IMR-90 (cell line): ENCODE data around the gene PARP16. TPM values are rescaled to one million over a fixed set of nuclear protein-coding genes. Genes with fewer than 3 reads are reported as not detected.
A peak's percentile ranks its signal among the peaks of the same experiment; 100 is the strongest.

Source experiments
- ATAC-seq: fragments of 200-7000 bp; cut with Tn5 transposase; 2 replicates; pipeline ENCODE4 v1.9.1; 2020; ENCODE audit warnings: low read depth, mild to moderate bottlenecking, moderate library complexity
- BruUV-seq: library from RNA; stranded (reverse); fragments of 400-500 nt; replicated peaks from 2 replicates; lab custom pipeline; 2021; lab: Mats Ljungman, UMichigan
- CTCF ChIA-PET: fragments of 300-600 bp; formaldehyde crosslinking; extraction: SDS; loops from one replicate; lab custom pipeline; 2021; ENCODE audit warnings: antibody characterized with exemption; lab: Yijun Ruan, JAX
- POLR2A ChIA-PET: fragments of 300-600 bp; sonication (Branson Sonifier 250); formaldehyde crosslinking; loops from one replicate; lab custom pipeline; 2022; ENCODE audit warnings: antibody characterized with exemption; ENCODE audit not compliant: unreplicated experiment; lab: Charles Lee
- DNase-seq: peaks from one replicate; pipeline ENCODE4 v3.0.0; 2013
- H2AFZ ChIP-seq: replicated peaks from 2 replicates; pipeline ENCODE3; 2013; ENCODE audit warnings: low read length, mild to moderate bottlenecking; ENCODE audit not compliant: poor library complexity
- H2AK5ac ChIP-seq: 2 replicates; pipeline ENCODE4 v1.6.1; 2013; ENCODE audit warnings: low read depth, low read length, inconsistent platforms
- H2AK9ac ChIP-seq: replicated peaks from 2 replicates; pipeline ENCODE3; 2013; ENCODE audit warnings: mild to moderate bottlenecking, low read depth, low read length, moderate library complexity; ENCODE audit not compliant: poor library complexity
- H2BK120ac ChIP-seq: 2 replicates; pipeline ENCODE4 v1.6.1; 2013; ENCODE audit warnings: low read depth, low read length, inconsistent platforms
- H2BK15ac ChIP-seq: 3 replicates; pipeline ENCODE4 v1.6.1; 2013; ENCODE audit warnings: low read depth, low read length, inconsistent platforms
- H2BK20ac ChIP-seq: 2 replicates; pipeline ENCODE4 v1.6.1; 2013; ENCODE audit warnings: low read depth, mild to moderate bottlenecking, inconsistent platforms, low read length, moderate library complexity
- H2BK5ac ChIP-seq: 2 replicates; pipeline ENCODE4 v1.6.1; 2013; ENCODE audit warnings: mild to moderate bottlenecking, low read depth, low read length, inconsistent platforms; ENCODE audit not compliant: poor library complexity, severe bottlenecking
- H3K14ac ChIP-seq: replicated peaks from 2 replicates; pipeline ENCODE4 v1.6.1; 2013; ENCODE audit warnings: low read depth, low read length, inconsistent platforms
- H3K18ac ChIP-seq: 2 replicates; pipeline ENCODE4 v1.6.1; 2013; ENCODE audit warnings: low read depth, low read length, control low read depth
- H3K23ac ChIP-seq: 2 replicates; pipeline ENCODE4 v1.6.1; 2013; ENCODE audit warnings: low read depth, low read length, inconsistent platforms
- H3K27ac ChIP-seq: 2 replicates; pipeline ENCODE4 v1.5.1; 2013; ENCODE audit warnings: mild to moderate bottlenecking, control low read depth, low read length; ENCODE audit not compliant: insufficient read depth
- H3K27me3 ChIP-seq: 2 replicates; pipeline ENCODE4 v1.6.1; 2013; ENCODE audit warnings: low read length; ENCODE audit not compliant: control insufficient read depth, insufficient read depth
- H3K36me3 ChIP-seq: 2 replicates; pipeline ENCODE4 v1.6.1; 2013; ENCODE audit warnings: low read length, mixed read lengths; ENCODE audit not compliant: control insufficient read depth, insufficient read depth
- H3K4ac ChIP-seq: 2 replicates; pipeline ENCODE4 v1.6.1; 2013; ENCODE audit warnings: low read depth, low read length, inconsistent platforms
- H3K4me1 ChIP-seq: 2 replicates; pipeline ENCODE4 v1.6.1; 2013; ENCODE audit warnings: low read length, mixed read lengths; ENCODE audit not compliant: control insufficient read depth, insufficient read depth
- H3K4me2 ChIP-seq: 2 replicates; pipeline ENCODE4 v1.6.1; 2013; ENCODE audit warnings: low read depth, mild to moderate bottlenecking, control low read depth, low read length, moderate library complexity
- H3K4me3 ChIP-seq: 2 replicates; pipeline ENCODE4 v1.5.1; 2013; ENCODE audit warnings: low read depth, mild to moderate bottlenecking, control low read depth, low read length, moderate library complexity; ENCODE audit not compliant: insufficient read depth
- H3K56ac ChIP-seq: 2 replicates; pipeline ENCODE4 v1.6.1; 2013; ENCODE audit warnings: low read length, inconsistent platforms; ENCODE audit not compliant: insufficient read depth; ENCODE audit errors: extremely low read depth
- H3K79me1 ChIP-seq, 2 experiments: 2 replicates each; pipeline ENCODE4 v1.6.1; 2013; ENCODE audit warnings: low read length in 2 of 2, inconsistent platforms in 1 of 2, low read depth in 1 of 2
- H3K9ac ChIP-seq: 2 replicates; pipeline ENCODE4 v1.6.1; 2013; ENCODE audit warnings: low read depth, low read length, control low read depth
- H3K9me1 ChIP-seq: 2 replicates; pipeline ENCODE4 v1.6.1; 2013; ENCODE audit warnings: low read length, inconsistent platforms; ENCODE audit not compliant: insufficient read depth
- H3K9me3 ChIP-seq: 2 replicates; pipeline ENCODE4 v1.6.1; 2013; ENCODE audit warnings: low read length; ENCODE audit not compliant: control insufficient read depth, insufficient read depth
- H4K20me1 ChIP-seq: 2 replicates; pipeline ENCODE4 v1.6.1; 2013; ENCODE audit warnings: low read length, inconsistent platforms; ENCODE audit not compliant: insufficient read depth
- H4K5ac ChIP-seq: 2 replicates; pipeline ENCODE4 v1.6.1; 2013; ENCODE audit warnings: mild to moderate bottlenecking, low read depth, low read length, control low read depth
- H4K8ac ChIP-seq, 2 experiments: 2 replicates each; pipeline ENCODE4 v1.6.1; 2013; ENCODE audit warnings: low read depth in 2 of 2, low read length in 2 of 2, control low read depth in 1 of 2, inconsistent platforms in 1 of 2
- H4K91ac ChIP-seq: 2 replicates; pipeline ENCODE4 v1.6.1; 2013; ENCODE audit warnings: low read depth, low read length, inconsistent platforms; ENCODE audit not compliant: insufficient read depth
- BHLHE40 ChIP-seq: fragments of 150-350 bp; IDR thresholded peaks from 2 replicates; pipeline ENCODE4 v1.6.1; 2016; ENCODE audit warnings: mild to moderate bottlenecking, low read depth, low read length
- ELK1 ChIP-seq: fragments of 150-350 bp; IDR thresholded peaks from 2 replicates; pipeline ENCODE4 v1.6.1; 2016; ENCODE audit warnings: low read depth, mild to moderate bottlenecking, low read length, moderate library complexity, borderline replicate concordance
- FOS ChIP-seq: fragments of 150-350 bp; IDR thresholded peaks from 2 replicates; pipeline ENCODE4 v1.6.1; 2016; ENCODE audit warnings: low read depth, low read length
- MAFK ChIP-seq: IDR thresholded peaks from 2 replicates; pipeline ENCODE4 v1.6.1; 2012; ENCODE audit warnings: low read depth, low read length, improper control_type of control experiment
- MAZ ChIP-seq: IDR thresholded peaks from 2 replicates; pipeline ENCODE4 v1.6.1; 2012; ENCODE audit warnings: low read depth, mild to moderate bottlenecking, low read length, improper control_type of control experiment, moderate library complexity, borderline replicate concordance
- MXI1 ChIP-seq: IDR thresholded peaks from 2 replicates; pipeline ENCODE4 v1.6.1; 2012; ENCODE audit warnings: low read depth, mild to moderate bottlenecking, low read length, moderate library complexity, borderline replicate concordance
- USF2 ChIP-seq: fragments of 150-350 bp; IDR thresholded peaks from 2 replicates; pipeline ENCODE4 v1.6.1; 2017; ENCODE audit warnings: mild to moderate bottlenecking, antibody characterized with exemption, low read length, low read depth
- WGBS, 2 experiments: methylation state at CpG; one replicate each; pipeline versions ENCODE4 v1.1.5 to v1.1.7; 2013; ENCODE audit warnings: missing lambda C conversion rate in 2 of 2; ENCODE audit not compliant: insufficient read length in 1 of 2; ENCODE audit errors: extremely low coverage in 2 of 2; 5-methylcytosine and 5-hydroxymethylcytosine counted together
- dilution Hi-C: fragments of 300-500 bp; cut with HindIII; formaldehyde crosslinking; loops from one replicate; pipeline ENCODE4 v1.14.3; 2018; ENCODE audit warnings: low sequenced_read_pairs; ENCODE audit not compliant: unreplicated experiment
- in situ Hi-C: fragments of 300-500 bp; cut with MboI; formaldehyde crosslinking; loops from 3 replicates; pipeline ENCODE4 v1.14.3; 2019; ENCODE audit warnings: low sequenced_read_pairs, inconsistent platforms, mixed read lengths
- intact Hi-C: fragments of 100-400 bp; cut with micrococcal nuclease; formaldehyde crosslinking; loops from 2 replicates; pipeline ENCODE4 v1.10.0; 2022
- polyA plus RNA-seq, 3 experiments: library from polyadenylated mRNA; depleted of rRNA; stranded (reverse); fragments of >200 nt; gene quantifications; 2 replicates each; pipeline ENCODE4 v1.2.3, GENCODE V29; 2012; ENCODE audit warnings: low replicate concordance in 1 of 3
- total RNA-seq: library from RNA; depleted of rRNA; stranded (reverse); fragments of >200 nt; gene quantifications from 2 replicates; pipeline ENCODE4 v1.2.3, GENCODE V29; 2012

Gene PARP16
- total and polyA plus RNA-seq, 2 of the 4 experiments (the other 2 are of a cell fraction): 1.3 to 5.0 TPM

GRCh38 chr15:65248511-65249255 is 38.0 kb downstream of the PARP16 start:
- Histone ChIP-seq H3K4me3 (no peak overlapping the region), H3K27me3 (no peaks in the 10 kb centered on the region), H4K8ac (no peak overlapping the region), H2BK20ac (no peak overlapping the region), H3K23ac (no peak overlapping the region), H3K4ac (no peak overlapping the region), H3K9ac (no peak overlapping the region), H2BK5ac (no peak overlapping the region), H2AK9ac (peak overlapping the region; percentile 67), H2BK15ac (no peak overlapping the region), H2BK120ac (no peak overlapping the region), H2AFZ (peak overlapping the region; percentile 59), H3K56ac (no peak overlapping the region), H3K4me1 (peaks cover 8% of the 10 kb centered on the region; the same call in 1 of the 2 replicates), H3K4me2 (no peak overlapping the region), H4K20me1 (no peaks in the 10 kb centered on the region), H3K9me3 (no peaks in the 10 kb centered on the region), H3K36me3 (no peaks in the 10 kb centered on the region), H4K5ac (no peak overlapping the region), H2AK5ac (0 out of 2 replicates have a peak overlapping the region, but pooled peaks have one; percentile 20), H3K79me1 (no peaks in the 10 kb centered on the region), H3K18ac (no peak overlapping the region), H3K9me1 (peaks cover 16% of the 10 kb centered on the region), H3K14ac (no peak overlapping the region), H3K27ac (no peak overlapping the region), H4K91ac (no peak overlapping the region)
- TF ChIP-seq MAFK (no peak), FOS (no peak), BHLHE40 (no peak), MXI1 (no peak), ELK1 (no peak), USF2 (no peak), MAZ (no peak)
- intact Hi-C loops (no loop called here), dilution Hi-C loops (no loop called here), in situ Hi-C loops (no loop called here)
- DNase-seq: no peak
- no TSS peak for BruUV-seq
- ATAC-seq: no peak
- ChIA-PET POLR2A (no interaction called here), CTCF (no interaction called here)
- WGBS, 2 experiments: 52% methylated on average over 4 of the region's 9 CpGs; no CpG with 5 or more reads in 1 of the 2 experiments
